Measurements from ENCODE around the gene SLC5A1. TPM values are rescaled to one million over a fixed set of nuclear protein-coding genes. Genes with fewer than 3 reads are reported as not detected.

Gene SLC5A1
- total RNA-seq, 1 experiment from 2014 or later, result 0.23 TPM

DNA sequence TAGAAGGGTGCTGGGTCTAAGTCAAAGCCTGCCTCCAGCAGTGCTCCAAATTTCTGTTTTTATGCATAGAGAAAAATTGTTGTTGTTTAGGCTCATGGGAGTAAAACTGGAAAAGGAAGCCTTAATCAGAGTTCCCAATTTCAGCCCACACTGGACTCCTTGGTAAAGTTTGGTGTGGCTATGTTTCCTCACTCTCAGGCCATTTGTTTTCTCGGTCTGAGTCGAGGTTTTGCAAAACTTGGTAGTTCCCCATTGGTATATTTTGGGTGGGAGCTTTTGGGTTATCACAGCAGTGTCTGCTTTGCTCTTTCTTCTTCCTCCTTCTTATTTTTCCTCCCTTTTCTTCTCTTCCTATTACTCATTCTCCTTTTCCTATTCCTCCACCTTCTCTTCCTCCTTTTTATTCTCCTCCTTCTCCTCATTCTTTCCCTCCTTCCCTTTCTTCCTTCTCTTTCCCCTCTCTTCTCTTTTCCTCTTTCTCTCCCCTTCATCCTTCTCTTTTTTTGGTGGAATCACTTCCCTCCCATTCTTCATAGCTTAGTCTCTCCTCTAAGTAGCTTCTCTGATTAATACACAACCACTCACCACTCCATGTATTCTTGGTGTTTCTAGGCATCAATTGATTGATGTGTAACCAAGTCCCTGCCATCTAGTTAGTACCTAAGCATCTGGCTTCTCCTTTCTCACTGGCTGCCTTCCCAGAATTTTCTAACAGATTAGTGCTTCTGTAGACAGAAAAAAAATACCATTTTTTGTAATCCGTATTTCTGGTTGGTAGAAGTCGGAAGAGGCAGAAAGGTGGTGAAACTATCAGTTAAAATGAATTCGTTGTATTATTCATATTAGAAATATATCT, 10.1 kb downstream of the SLC5A1 start:
- DNase-seq, result no peak
- peaks cover 27% of the 10 kb centered on the region for H3K4me1 ChIP-seq
- POLR2A ChIA-PET, result no interaction called here
- Mint-ChIP-seq H3K27ac (ENCODE audit: unreplicated experiment) (no peak overlapping the region), H3K36me3 (ENCODE audit: insufficient read depth, unreplicated experiment) (no peaks in the 10 kb centered on the region), H3K9me3 (ENCODE audit: unreplicated experiment) (no peaks in the 10 kb centered on the region), H3K4me1 (ENCODE audit: low read depth, unreplicated experiment) (peaks cover 15% of the 10 kb centered on the region), H3K27me3 (ENCODE audit: insufficient read depth, unreplicated experiment) (no peaks in the 10 kb centered on the region), H3K4me3 (ENCODE audit: unreplicated experiment) (no peak overlapping the region)
- H3K9me3 ChIP-seq, result no peaks in the 10 kb centered on the region
- H3K27me3 ChIP-seq (replicated peaks; ENCODE audit: control insufficient read depth, insufficient read depth, low read length), result no peaks in the 10 kb centered on the region
- H3K4me3 ChIP-seq (ENCODE audit: low read depth, low read length), result no peak overlapping the region
- CTCF ChIA-PET, result no interaction called here
- TF ChIP-seq, protein P1, sequence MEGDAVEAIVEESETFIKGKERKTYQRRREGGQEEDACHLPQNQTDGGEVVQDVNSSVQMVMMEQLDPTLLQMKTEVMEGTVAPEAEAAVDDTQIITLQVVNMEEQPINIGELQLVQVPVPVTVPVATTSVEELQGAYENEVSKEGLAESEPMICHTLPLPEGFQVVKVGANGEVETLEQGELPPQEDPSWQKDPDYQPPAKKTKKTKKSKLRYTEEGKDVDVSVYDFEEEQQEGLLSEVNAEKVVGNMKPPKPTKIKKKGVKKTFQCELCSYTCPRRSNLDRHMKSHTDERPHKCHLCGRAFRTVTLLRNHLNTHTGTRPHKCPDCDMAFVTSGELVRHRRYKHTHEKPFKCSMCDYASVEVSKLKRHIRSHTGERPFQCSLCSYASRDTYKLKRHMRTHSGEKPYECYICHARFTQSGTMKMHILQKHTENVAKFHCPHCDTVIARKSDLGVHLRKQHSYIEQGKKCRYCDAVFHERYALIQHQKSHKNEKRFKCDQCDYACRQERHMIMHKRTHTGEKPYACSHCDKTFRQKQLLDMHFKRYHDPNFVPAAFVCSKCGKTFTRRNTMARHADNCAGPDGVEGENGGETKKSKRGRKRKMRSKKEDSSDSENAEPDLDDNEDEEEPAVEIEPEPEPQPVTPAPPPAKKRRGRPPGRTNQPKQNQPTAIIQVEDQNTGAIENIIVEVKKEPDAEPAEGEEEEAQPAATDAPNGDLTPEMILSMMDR (IDR thresholded peaks at IDR 0.05; ENCODE audit: insufficient read depth in 1 of 2, low read depth in 1 of 2, low read length in 1 of 2, severe bottlenecking in 1 of 2, unreplicated experiment in 1 of 2), result no peak
- intact Hi-C loops (cut with micrococcal nuclease; ENCODE audit: unreplicated experiment), result no loop called here
- H3K36me3 ChIP-seq (ENCODE audit: control insufficient read depth, insufficient read depth, low read length), result no peaks in the 10 kb centered on the region
- no TSS peak for BruUV-seq (replicated peaks)

DNA sequence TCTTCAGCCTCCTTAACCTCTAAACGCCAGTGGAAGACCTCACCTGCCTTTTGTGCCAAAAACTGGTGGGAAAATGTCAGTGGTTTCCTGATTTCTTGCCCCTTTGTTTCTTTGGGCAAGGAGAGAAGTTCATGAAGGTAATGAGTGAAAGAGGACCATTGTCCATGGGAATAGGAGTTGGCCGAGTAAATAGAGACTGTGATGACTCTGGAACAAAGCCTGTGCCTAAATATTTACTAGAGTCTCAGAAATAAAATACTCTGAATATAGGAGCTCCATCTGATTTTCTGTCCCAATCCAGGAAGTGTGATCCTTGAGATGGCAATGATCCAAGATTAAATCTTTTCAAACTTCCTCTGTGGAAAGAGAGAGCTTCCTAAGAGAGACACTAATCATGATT, 12.0 kb downstream of the SLC5A1 start:
- peaks cover 27% of the 10 kb centered on the region for H3K4me1 ChIP-seq

DNA sequence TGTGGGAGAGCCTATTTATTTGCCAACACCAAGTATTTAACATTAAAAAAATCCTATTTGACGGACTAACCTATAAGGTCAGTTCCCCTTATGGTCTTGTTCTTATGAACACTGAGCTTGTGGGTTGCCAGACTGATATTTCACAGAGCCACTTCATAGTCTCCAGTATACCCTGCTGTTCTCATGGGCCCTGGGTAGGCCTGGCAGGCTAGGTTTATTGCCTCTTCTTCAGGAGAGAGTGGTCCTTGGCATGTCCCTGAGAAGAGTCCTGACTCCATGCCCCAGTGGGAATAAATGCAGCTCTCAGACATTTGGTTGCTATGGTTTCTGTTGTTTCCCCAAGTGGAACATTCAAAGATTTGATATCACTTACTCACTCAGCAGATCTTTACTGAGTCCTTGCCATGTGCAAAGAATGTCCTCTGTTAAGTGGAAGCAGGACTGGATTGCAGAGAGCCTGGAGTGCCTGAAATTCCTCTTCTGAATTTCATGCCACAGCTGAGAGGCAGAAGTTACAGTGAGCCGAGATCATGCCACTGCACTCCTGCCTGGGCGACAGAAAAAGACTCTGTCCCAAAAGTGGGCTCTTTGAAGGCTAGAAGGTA, 15.7 kb downstream of the SLC5A1 start:
- Mint-ChIP-seq H3K9me3 (ENCODE audit: unreplicated experiment) (no peaks in the 10 kb centered on the region), H3K4me3 (ENCODE audit: unreplicated experiment) (no peak overlapping the region), H3K27ac (ENCODE audit: unreplicated experiment) (no peak overlapping the region), H3K36me3 (ENCODE audit: insufficient read depth, unreplicated experiment) (no peaks in the 10 kb centered on the region), H3K4me1 (ENCODE audit: low read depth, unreplicated experiment) (no peaks in the 10 kb centered on the region), H3K27me3 (ENCODE audit: insufficient read depth, unreplicated experiment) (peaks cover 3% of the 10 kb centered on the region)
- intact Hi-C loops (cut with micrococcal nuclease; ENCODE audit: unreplicated experiment), result no loop called here
- no peak overlapping the region for H3K4me3 ChIP-seq (ENCODE audit: low read depth, low read length)
- H3K4me1 ChIP-seq, result peaks cover 6% of the 10 kb centered on the region; the same call in 1 of the 2 replicates
- TF ChIP-seq, protein P1 (IDR thresholded peaks at IDR 0.05; ENCODE audit: insufficient read depth in 1 of 2, low read depth in 1 of 2, low read length in 1 of 2, severe bottlenecking in 1 of 2, unreplicated experiment in 1 of 2), result no peak
- H3K9me3 ChIP-seq, result no peaks in the 10 kb centered on the region
- H3K36me3 ChIP-seq (ENCODE audit: control insufficient read depth, insufficient read depth, low read length), result no peaks in the 10 kb centered on the region
- no peaks in the 10 kb centered on the region for H3K27me3 ChIP-seq (replicated peaks; ENCODE audit: control insufficient read depth, insufficient read depth, low read length)
- CTCF ChIA-PET, result no interaction called here
- POLR2A ChIA-PET, result no interaction called here
- DNase-seq, result no peak
- BruUV-seq (replicated peaks), result no TSS peak

More for the DNA sequence above, 12.0 kb downstream of the SLC5A1 start:
- intact Hi-C loops (cut with micrococcal nuclease; ENCODE audit: unreplicated experiment), result no loop called here
- Mint-ChIP-seq H3K4me3 (ENCODE audit: unreplicated experiment) (no peak overlapping the region), H3K9me3 (ENCODE audit: unreplicated experiment) (no peaks in the 10 kb centered on the region), H3K27ac (ENCODE audit: unreplicated experiment) (no peak overlapping the region), H3K4me1 (ENCODE audit: low read depth, unreplicated experiment) (peaks cover 14% of the 10 kb centered on the region), H3K27me3 (ENCODE audit: insufficient read depth, unreplicated experiment) (no peaks in the 10 kb centered on the region), H3K36me3 (ENCODE audit: insufficient read depth, unreplicated experiment) (no peaks in the 10 kb centered on the region)
- ChIA-PET POLR2A (no interaction called here), CTCF (no interaction called here)
- no peaks in the 10 kb centered on the region for H3K9me3 ChIP-seq
- no TSS peak for BruUV-seq (replicated peaks)
- no peak overlapping the region for H3K4me3 ChIP-seq (ENCODE audit: low read depth, low read length)
- TF ChIP-seq, protein P1 (IDR thresholded peaks at IDR 0.05; ENCODE audit: insufficient read depth in 1 of 2, low read depth in 1 of 2, low read length in 1 of 2, severe bottlenecking in 1 of 2, unreplicated experiment in 1 of 2), result no peak
- no peaks in the 10 kb centered on the region for H3K27me3 ChIP-seq (replicated peaks; ENCODE audit: control insufficient read depth, insufficient read depth, low read length)
- no peaks in the 10 kb centered on the region for H3K36me3 ChIP-seq (ENCODE audit: control insufficient read depth, insufficient read depth, low read length)
- DNase-seq, result no peak
